Activated CD4-positive, alpha-beta T cell treated with anti-CD3 and anti-CD28 coated beads, Interleukin-2, Interleukin-4, amounts not matched to agents 100 ng/mL and 50 ng/mL, durations not matched to agents 16 hours and 8 hours (primary cell): ENCODE measurements around the gene DLG2.

ENCODE experiments used
- DNase-seq: peaks from one replicate; pipeline ENCODE4 v3.0.0-alpha.2; 2020; ENCODE audit warnings: low spot score

Gene DLG2

GRCh38 chr11:84212468-84213390 lies 1414.4 kb downstream of the DLG2 start:
- DNase-seq, result no peak

GRCh38 chr11:84211896-84212295 lies 1415.2 kb downstream of the DLG2 start:
- DNase-seq, result no peak

GRCh38 chr11:84194696-84195095 lies 1432.4 kb downstream of the DLG2 start:
- no peak for DNase-seq

GRCh38 chr11:84193706-84194105 lies 1433.4 kb downstream of the DLG2 start:
- no peak for DNase-seq

- DNase-seq, result no peak
Measured at GRCh38 chr11:84188521-84188920, 1438.6 kb downstream of the DLG2 start.

GRCh38 chr11:84173078-84173477 lies 1454.1 kb downstream of the DLG2 start:
- no peak for DNase-seq

- no peak for DNase-seq
Measured at GRCh38 chr11:84165139-84165538, 1462.0 kb downstream of the DLG2 start.

GRCh38 chr11:84164728-84165127 lies 1462.4 kb downstream of the DLG2 start:
- no peak for DNase-seq

- no peak for DNase-seq
Measured at GRCh38 chr11:84163116-84163515, 1464.0 kb downstream of the DLG2 start.

- DNase-seq, result no peak
Measured at GRCh38 chr11:84157639-84158038, 1469.5 kb downstream of the DLG2 start.

GRCh38 chr11:84146826-84147225 lies 1480.3 kb downstream of the DLG2 start:
- DNase-seq, result no peak

- no peak for DNase-seq
Measured at GRCh38 chr11:84145616-84146185, 1481.4 kb downstream of the DLG2 start.

GRCh38 chr11:84144531-84144930 lies 1482.6 kb downstream of the DLG2 start:
- no peak for DNase-seq

GRCh38 chr11:84142411-84142810 lies 1484.7 kb downstream of the DLG2 start:
- no peak for DNase-seq

- no peak for DNase-seq
Measured at GRCh38 chr11:84140386-84141169, 1486.6 kb downstream of the DLG2 start.

GRCh38 chr11:84137960-84138359 lies 1489.2 kb downstream of the DLG2 start:
- no peak for DNase-seq

GRCh38 chr11:84137505-84137904 lies 1489.6 kb downstream of the DLG2 start:
- DNase-seq, result no peak

GRCh38 chr11:84136926-84137325 lies 1490.2 kb downstream of the DLG2 start:
- no peak for DNase-seq

- no peak for DNase-seq
Measured at GRCh38 chr11:84130646-84131427, 1496.3 kb downstream of the DLG2 start.

GRCh38 chr11:84129961-84130576 lies 1497.1 kb downstream of the DLG2 start:
- no peak for DNase-seq

GRCh38 chr11:84128840-84129239 lies 1498.3 kb downstream of the DLG2 start:
- DNase-seq, result no peak

GRCh38 chr11:84117394-84117793 lies 1509.8 kb downstream of the DLG2 start:
- no peak for DNase-seq
